ENCODE data around the gene KRT12. TPM values are rescaled to one million over a fixed set of nuclear protein-coding genes. Genes with fewer than 3 reads are reported as not detected.
A peak's percentile ranks its signal among the peaks of the same experiment; 100 is the strongest.

Gene KRT12
- total RNA-seq, 1 experiment from 2014 or later = 2.7 TPM

DNA sequence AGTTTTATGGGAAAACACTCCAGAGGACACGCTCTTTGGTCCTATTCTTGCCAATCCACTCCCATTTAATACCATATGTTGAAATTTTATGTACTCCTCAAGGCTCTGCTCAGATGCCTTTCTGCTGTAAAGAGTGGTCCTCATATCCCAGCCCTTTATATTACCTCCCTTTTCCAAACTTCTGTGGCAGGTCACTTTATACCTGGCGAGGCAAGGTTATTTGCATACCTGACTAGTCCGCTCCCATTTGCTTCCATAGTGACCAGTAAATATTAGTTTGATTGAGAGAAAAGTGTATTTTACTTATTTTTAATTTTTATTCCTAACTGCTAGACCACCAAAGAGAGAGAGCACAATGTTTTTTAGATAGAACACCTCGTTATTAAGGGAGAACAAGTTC, 17.3 kb downstream of the KRT12 start:
- no peak for DNase-seq
- peaks cover 77% of the 10 kb centered on the region for H3K4me1 Mint-ChIP-seq (ENCODE audit: low read depth, unreplicated experiment)
- peak overlapping the region; percentile 74 for H3K27ac Mint-ChIP-seq (ENCODE audit: unreplicated experiment)
- CTCF ChIA-PET = interaction anchor here (1.2 to 3.9 kb wide), 6 partner anchors 30 to 1228 kb away, joined by 3 to 31 read pairs (median 4); no protein-coding TSS in a partner anchor
- H3K9me3 Mint-ChIP-seq (ENCODE audit: low read depth, unreplicated experiment) = no peaks in the 10 kb centered on the region
- H3K36me3 Mint-ChIP-seq (ENCODE audit: insufficient read depth, unreplicated experiment) = peaks cover 24% of the 10 kb centered on the region
- intact Hi-C loops (cut with micrococcal nuclease; ENCODE audit: unreplicated experiment) = loop anchor here (1.0 to 10.0 kb wide), 8 partner anchors 31 to 1227 kb away; no protein-coding TSS in a partner anchor
- TF ChIP-seq, protein P1, sequence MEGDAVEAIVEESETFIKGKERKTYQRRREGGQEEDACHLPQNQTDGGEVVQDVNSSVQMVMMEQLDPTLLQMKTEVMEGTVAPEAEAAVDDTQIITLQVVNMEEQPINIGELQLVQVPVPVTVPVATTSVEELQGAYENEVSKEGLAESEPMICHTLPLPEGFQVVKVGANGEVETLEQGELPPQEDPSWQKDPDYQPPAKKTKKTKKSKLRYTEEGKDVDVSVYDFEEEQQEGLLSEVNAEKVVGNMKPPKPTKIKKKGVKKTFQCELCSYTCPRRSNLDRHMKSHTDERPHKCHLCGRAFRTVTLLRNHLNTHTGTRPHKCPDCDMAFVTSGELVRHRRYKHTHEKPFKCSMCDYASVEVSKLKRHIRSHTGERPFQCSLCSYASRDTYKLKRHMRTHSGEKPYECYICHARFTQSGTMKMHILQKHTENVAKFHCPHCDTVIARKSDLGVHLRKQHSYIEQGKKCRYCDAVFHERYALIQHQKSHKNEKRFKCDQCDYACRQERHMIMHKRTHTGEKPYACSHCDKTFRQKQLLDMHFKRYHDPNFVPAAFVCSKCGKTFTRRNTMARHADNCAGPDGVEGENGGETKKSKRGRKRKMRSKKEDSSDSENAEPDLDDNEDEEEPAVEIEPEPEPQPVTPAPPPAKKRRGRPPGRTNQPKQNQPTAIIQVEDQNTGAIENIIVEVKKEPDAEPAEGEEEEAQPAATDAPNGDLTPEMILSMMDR (IDR thresholded peaks at IDR 0.05; ENCODE audit: unreplicated experiment) = no peak
- no TSS peak for BruUV-seq (replicated peaks)
- no peak overlapping the region for H3K4me3 Mint-ChIP-seq (ENCODE audit: low read depth, unreplicated experiment)
- H3K27me3 Mint-ChIP-seq (ENCODE audit: unreplicated experiment) = no peaks in the 10 kb centered on the region

DNA sequence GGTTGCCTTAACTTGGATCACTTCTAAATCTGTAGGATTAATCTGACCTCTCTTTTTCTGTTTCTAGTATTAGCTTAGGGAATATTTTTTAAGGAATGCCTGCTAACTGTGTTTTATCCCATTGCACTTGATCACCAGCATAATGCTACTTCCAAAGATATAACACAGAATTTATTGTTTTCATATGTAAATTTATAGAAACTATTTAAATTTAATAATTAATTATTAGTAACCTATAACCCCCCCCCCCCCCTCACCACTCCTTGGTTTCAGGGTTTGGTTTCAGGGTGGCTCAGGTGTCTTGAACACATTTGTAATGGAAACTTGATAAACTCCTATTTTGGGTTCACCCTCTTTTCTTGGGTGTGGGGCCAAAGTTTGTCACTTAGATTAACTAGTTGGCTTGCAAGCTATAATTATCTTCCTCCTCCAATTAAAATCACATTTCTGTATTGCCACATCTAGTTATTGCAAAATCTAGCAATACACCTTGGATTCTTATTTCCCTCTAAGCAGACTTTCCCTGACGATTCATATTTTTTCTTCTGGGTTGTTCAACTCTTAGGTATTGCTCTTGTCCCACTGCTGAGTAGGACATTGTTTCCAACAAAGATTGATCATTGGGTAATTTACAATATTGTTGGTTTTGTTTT, 18.3 kb downstream of the KRT12 start:
- Mint-ChIP-seq H3K27ac (ENCODE audit: unreplicated experiment) (peak overlapping the region; percentile 27), H3K36me3 (ENCODE audit: insufficient read depth, unreplicated experiment) (peaks cover 17% of the 10 kb centered on the region), H3K4me1 (ENCODE audit: low read depth, unreplicated experiment) (peaks cover 72% of the 10 kb centered on the region), H3K4me3 (ENCODE audit: low read depth, unreplicated experiment) (no peak overlapping the region), H3K27me3 (ENCODE audit: unreplicated experiment) (no peaks in the 10 kb centered on the region), H3K9me3 (ENCODE audit: low read depth, unreplicated experiment) (no peaks in the 10 kb centered on the region)
- TF ChIP-seq, protein P1 (IDR thresholded peaks at IDR 0.05; ENCODE audit: unreplicated experiment) = no peak
- no peak for DNase-seq
- intact Hi-C loops (cut with micrococcal nuclease; ENCODE audit: unreplicated experiment) = loop anchor here (10.0 kb wide), 1 partner anchor 1074 kb away; no protein-coding TSS in a partner anchor
- no TSS peak for BruUV-seq (replicated peaks)
- CTCF ChIA-PET = interaction anchor here (0.6 to 7.3 kb wide), 15 partner anchors 10 to 1037 kb away, joined by 3 to 57 read pairs (median 5); partner anchors contain the start of gene KRT10

DNA sequence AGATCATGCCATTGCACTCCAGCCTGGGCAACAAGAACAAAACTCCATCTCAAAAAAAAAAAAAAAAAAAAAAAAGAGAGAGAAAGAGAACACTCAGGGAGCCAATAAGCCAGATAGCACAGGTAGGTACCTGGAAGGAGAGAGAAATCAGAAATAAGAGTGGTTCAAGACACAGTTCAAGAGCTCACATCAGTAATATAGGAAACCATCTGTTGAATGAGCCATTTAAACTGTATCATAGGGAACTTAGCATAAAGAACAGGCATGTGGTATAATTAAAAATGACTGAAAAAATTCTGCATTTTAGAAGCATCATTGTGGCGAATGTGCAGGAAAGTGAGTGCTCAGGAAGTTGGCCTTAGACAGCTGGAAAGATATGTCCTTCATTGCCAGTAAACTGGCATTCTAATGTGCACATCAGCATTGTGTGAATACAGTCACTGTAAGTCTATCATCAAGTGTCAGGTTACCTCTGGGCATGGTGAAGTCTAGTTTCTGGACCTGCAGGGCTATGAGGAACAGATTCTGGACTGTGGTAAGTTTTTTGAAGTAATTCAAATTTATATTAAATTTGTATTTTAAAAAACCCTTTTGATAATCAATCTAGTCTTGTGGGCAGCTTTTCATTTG, 20.4 kb downstream of the KRT12 start:
- BruUV-seq (replicated peaks) = no TSS peak
- peaks cover 12% of the 10 kb centered on the region for H3K36me3 Mint-ChIP-seq (ENCODE audit: insufficient read depth, unreplicated experiment)
- TF ChIP-seq, protein P1 (IDR thresholded peaks at IDR 0.05; ENCODE audit: unreplicated experiment) = no peak
- no peak overlapping the region for H3K27ac Mint-ChIP-seq (ENCODE audit: unreplicated experiment)
- H3K4me1 Mint-ChIP-seq (ENCODE audit: low read depth, unreplicated experiment) = peaks cover 52% of the 10 kb centered on the region
- no peaks in the 10 kb centered on the region for H3K27me3 Mint-ChIP-seq (ENCODE audit: unreplicated experiment)
- CTCF ChIA-PET = interaction anchor here (0.5 to 7.3 kb wide), 28 partner anchors 10 to 1241 kb away, joined by 3 to 57 read pairs (median 4); partner anchors contain the start of gene KRT10
- no peak for DNase-seq
- H3K4me3 Mint-ChIP-seq (ENCODE audit: low read depth, unreplicated experiment) = no peak overlapping the region
- H3K9me3 Mint-ChIP-seq (ENCODE audit: low read depth, unreplicated experiment) = no peaks in the 10 kb centered on the region
- intact Hi-C loops (cut with micrococcal nuclease; ENCODE audit: unreplicated experiment) = loop anchor here (10.0 kb wide), 1 partner anchor 1072 kb away; no protein-coding TSS in a partner anchor

DNA sequence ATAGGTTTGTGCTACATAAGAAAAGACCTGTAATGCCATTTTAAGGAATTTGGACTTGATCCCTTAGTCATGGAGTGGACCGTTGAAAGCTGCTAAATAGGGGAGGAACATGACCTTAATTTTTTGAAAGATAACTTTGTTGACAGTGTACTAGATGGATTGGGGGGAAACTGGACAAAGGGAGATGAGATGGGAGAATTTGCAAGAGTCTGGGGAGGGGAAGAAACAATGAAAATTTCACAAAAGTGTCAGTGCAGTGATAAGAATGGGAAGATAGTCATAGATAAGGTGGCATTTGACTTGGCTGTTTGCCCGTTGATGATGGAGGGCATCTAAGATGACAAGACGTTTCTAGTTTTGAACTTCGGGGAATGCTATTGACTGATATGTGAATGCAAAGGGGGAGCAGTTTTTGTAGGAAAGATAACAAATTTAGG, 22.3 kb downstream of the KRT12 start:
- H3K4me3 Mint-ChIP-seq (ENCODE audit: low read depth, unreplicated experiment) = no peak overlapping the region
- no peak overlapping the region for H3K27ac Mint-ChIP-seq (ENCODE audit: unreplicated experiment)
- TF ChIP-seq, protein P1 (IDR thresholded peaks at IDR 0.05; ENCODE audit: unreplicated experiment) = no peak
- intact Hi-C loops (cut with micrococcal nuclease; ENCODE audit: unreplicated experiment) = loop anchor here (10.0 kb wide), 1 partner anchor 1070 kb away; no protein-coding TSS in a partner anchor
- CTCF ChIA-PET = interaction anchor here (0.9 to 7.3 kb wide), 3 partner anchors 12 to 26 kb away, joined by 3 to 57 read pairs (median 4); no protein-coding TSS in a partner anchor
- BruUV-seq (replicated peaks) = no TSS peak
- DNase-seq = no peak
- peaks cover 34% of the 10 kb centered on the region for H3K4me1 Mint-ChIP-seq (ENCODE audit: low read depth, unreplicated experiment)
- H3K36me3 Mint-ChIP-seq (ENCODE audit: insufficient read depth, unreplicated experiment) = no peaks in the 10 kb centered on the region
- no peaks in the 10 kb centered on the region for H3K9me3 Mint-ChIP-seq (ENCODE audit: low read depth, unreplicated experiment)
- no peaks in the 10 kb centered on the region for H3K27me3 Mint-ChIP-seq (ENCODE audit: unreplicated experiment)

Data from Calu3 (cell line).